Ovary (tissue), 10 donors: ENCODE results near the gene IL4. TPM values are rescaled to one million over a fixed set of nuclear protein-coding genes. Genes with fewer than 3 reads are reported as not detected.
"Not testable (repeated sequence)": the region's sequence is repeated elsewhere in the genome, so short reads cannot be mapped to it uniquely, and the experiment has no call there.

Experiments used
- DNase-seq, 5 donors: peaks; one replicate each; pipeline ENCODE4 v3.0.0-alpha.2; 2019 to 2020
- H3K27ac ChIP-seq, 2 donors: fragments of 200-600 bp; one replicate each; pipeline versions ENCODE4 v1.5.1 to v1.8.0; 2019 to 2022
- H3K27me3 ChIP-seq: fragments of 200-600 bp; one replicate; pipeline ENCODE4 v1.8.0; 2022
- H3K36me3 ChIP-seq: fragments of 200-600 bp; sonication (generic); one replicate; pipeline ENCODE4 v1.5.1; 2019
- H3K4me1 ChIP-seq: one replicate; pipeline ENCODE4 v1.8.1; 2013; ENCODE audit warnings: mild to moderate bottlenecking, moderate library complexity; ENCODE audit not compliant: insufficient read depth
- H3K4me3 ChIP-seq: fragments of 200-600 bp; sonication (generic); one replicate; pipeline ENCODE4 v1.5.1; 2017
- H3K9me3 ChIP-seq, 2 donors: fragments of 200-600 bp in 1 of 2; sonication (generic) in 1 of 2; one replicate each; pipeline versions ENCODE4 v1.5.1 to v1.8.1; 2013 to 2019; ENCODE audit warnings: mild to moderate bottlenecking in 1 of 2, moderate library complexity in 1 of 2
- CTCF ChIP-seq, 3 donors: fragments of 450-650 bp in 2 of 3; fragments of 200-600 bp in 1 of 3; IDR thresholded peaks; one replicate each; pipeline versions ENCODE4 v1.5.1 to v1.8.0; 2016 to 2022; ENCODE audit warnings: antibody characterized with exemption in 3 of 3, mild to moderate bottlenecking in 1 of 3
- EP300 ChIP-seq: sonication (generic); formaldehyde crosslinking; IDR thresholded peaks from one replicate; pipeline ENCODE4 v1.6.1; 2017; ENCODE audit warnings: antibody characterized with exemption
- POLR2A ChIP-seq: fragments of 450-650 bp; IDR thresholded peaks from one replicate; pipeline ENCODE4 v1.6.1; 2017; ENCODE audit warnings: antibody characterized with exemption, mild to moderate bottlenecking, moderate library complexity
- WGBS, 3 donors: extraction: QIAGEN DNeasy Blood & Tissue Kit in 1 of 3; methylation state at CpG; one replicate each; pipeline versions ENCODE4 v1.1.5 to v1.1.7; 2013 to 2017; 5-methylcytosine and 5-hydroxymethylcytosine counted together
- intact Hi-C, 4 donors: fragments of 100-400 bp; cut with DNase I; formaldehyde crosslinking; loops; one replicate each; pipeline versions ENCODE4 v1.11.0 to v1.15.1; 2022 to 2023
- long read RNA-seq, 3 donors: library from polyadenylated mRNA in 2 of 3; unstranded in 2 of 3; transcript quantifications; one replicate each; pipeline ENCODE4 v2.0.0 and lab custom pipeline, GENCODE V29; 2021 to 2026
- polyA plus RNA-seq, 2 donors: library from polyadenylated mRNA; stranded (reverse); fragments of 200-250 nt in 1 of 2; fragments of 350-450 nt in 1 of 2; fragmentation: Illumina TruSeq in 1 of 2; extraction: RNeasy Lipid Tissue Mini Kit (QIAGEN cat#74804) in 1 of 2; gene quantifications; one replicate each; pipeline ENCODE4 v1.2.3, GENCODE V29; 2013 to 2014
- total RNA-seq, 7 donors: library from RNA; depleted of rRNA in 2 of 7; stranded (reverse); fragments of >200 nt in 2 of 7; fragmentation: NEBNext Ultra II Directional in 3 of 7; extraction: Animal tissue kit (Norgen Biotek cat#: 25700) in 3 of 7; gene quantifications; one replicate each; pipeline versions ENCODE4 v1.1.0 to v1.2.4, GENCODE V29; 2016 to 2023
- donor health status: DM: no; HTN: no; CAD: no; lungs with moderate emphysema.
- donor health status: DM: no; HTN: no; CAD: no.
- donor health status: Bipolar disorder and iron deficiency.
- donor health status: DM: yes; HTN: yes; CAD: no.
- donor health status: DM: no; HTN: no; CAD: no.
- donor health status: DM: yes; HTN: yes; CAD: no.

Gene IL4
- total RNA-seq (not detected), polyA plus RNA-seq (not detected)
- long read RNA-seq, donor 1 = 0 reads
- long read RNA-seq, donor 2 = 0 reads
- long read RNA-seq, donor 3 = 0 reads

GRCh38 chr5:132673939-132674630, at the start of gene IL4:
TSS of gene IL4 (plus strand) at chr5:132673989. CDS start at chr5:132674051, 62 bp downstream.
- Histone ChIP-seq H3K27ac (no peak within 1 kb of the TSS), H3K36me3 (no peaks in the 10 kb centered on the region), H3K4me1 (no peaks in the 10 kb centered on the region), H3K4me3 (no peak within 1 kb of the TSS), H3K9me3 (no peaks in the 10 kb centered on the region), H3K27me3 (no peaks in the 10 kb centered on the region)
- no peak for DNase-seq
- WGBS, 3 donors = 77 to 81% (median 77%) methylated on average over 14 of the region's 14 CpGs
- intact Hi-C loops = no loop called here
- TF ChIP-seq EP300 (no peak), POLR2A (no peak), CTCF (IDR thresholded peaks at IDR 0.05) (no peak)

- 93 to 96% (median 95%) methylated on average over 2 of the region's 2 CpGs for WGBS, 3 donors
- H3K36me3 ChIP-seq = no peaks in the 10 kb centered on the region
- no peak overlapping the region for H3K4me3 ChIP-seq
- no peaks in the 10 kb centered on the region for H3K9me3 ChIP-seq
- intact Hi-C loops = no loop called here
- no peaks in the 10 kb centered on the region for H3K27me3 ChIP-seq
- no peak overlapping the region for H3K27ac ChIP-seq
- no peak for TF ChIP-seq EP300
- no peak for TF ChIP-seq POLR2A
- TF ChIP-seq CTCF (IDR thresholded peaks at IDR 0.05) = no peak
- H3K4me1 ChIP-seq = no peaks in the 10 kb centered on the region
- no peak for DNase-seq
These were observed 46.3 kb upstream of the IL4 start for GRCh38 chr5:132627470-132627869.

GRCh38 chr5:132628814-132629213, 45.0 kb upstream of the IL4 start:
- intact Hi-C loops = no loop called here
- H3K4me3 ChIP-seq = no peak overlapping the region
- H3K27ac ChIP-seq = no peak overlapping the region
- TF ChIP-seq CTCF (IDR thresholded peaks at IDR 0.05) (no peak), EP300 (no peak), POLR2A (no peak)
- no peaks in the 10 kb centered on the region for H3K27me3 ChIP-seq
- H3K4me1 ChIP-seq = no peaks in the 10 kb centered on the region
- WGBS, 3 donors = 93 to 96% (median 93%) methylated on average over 2 of the region's 2 CpGs
- H3K36me3 ChIP-seq = no peaks in the 10 kb centered on the region
- H3K9me3 ChIP-seq = no peaks in the 10 kb centered on the region
- no peak for DNase-seq

GRCh38 chr5:132629230-132629944, 44.4 kb upstream of the IL4 start:
- no peak for DNase-seq
- Histone ChIP-seq H3K4me3 (no peak overlapping the region), H3K9me3 (no peaks in the 10 kb centered on the region), H3K4me1 (no peaks in the 10 kb centered on the region), H3K36me3 (no peaks in the 10 kb centered on the region), H3K27me3 (no peaks in the 10 kb centered on the region), H3K27ac (no peak overlapping the region)
- 92 to 95% (median 95%) methylated on average over 5 of the region's 5 CpGs for WGBS, 3 donors
- TF ChIP-seq CTCF (IDR thresholded peaks at IDR 0.05) (no peak), EP300 (no peak), POLR2A (no peak)
- intact Hi-C loops = no loop called here

GRCh38 chr5:132633587-132633986, 40.2 kb upstream of the IL4 start:
- H3K9me3 ChIP-seq, H3K36me3 ChIP-seq, H3K4me3 ChIP-seq, intact Hi-C loops, H3K27ac ChIP-seq, H3K27me3 ChIP-seq, DNase-seq, H3K4me1 ChIP-seq: not testable (repeated sequence)
- 93 to 95% (median 94%) methylated on average over 4 of the region's 4 CpGs for WGBS, 3 donors
